GM23338 (cell line): ENCODE measurements around the gene ECSCR. TPM values are rescaled to one million over a fixed set of nuclear protein-coding genes. Genes with fewer than 3 reads are reported as not detected.

Experiments
- ATAC-seq: fragments of 200-7000 bp; cut with Tn5 transposase; 3 replicates; pipeline ENCODE4 v1.9.1; 2020
- DNase-seq: peaks from one replicate; pipeline ENCODE4 v3.0.0-alpha.2; 2015; ENCODE audit warnings: low spot score
- H2AFZ ChIP-seq: fragments of 200-600 bp; sonication (generic); 2 replicates; pipeline ENCODE4 v1.8.0; 2016; ENCODE audit warnings: antibody characterized with exemption, mild to moderate bottlenecking, moderate library complexity
- H3F3A ChIP-seq: fragments of 200-600 bp; sonication (generic); replicated peaks from 2 replicates; pipeline ENCODE4 v1.8.0; 2017; ENCODE audit warnings: antibody characterized with exemption, mixed run types, low read depth
- H3K27ac ChIP-seq: fragments of 200-600 bp; sonication (generic); 2 replicates; pipeline ENCODE4 v1.6.1; 2016; ENCODE audit warnings: low read depth
- H3K27me3 ChIP-seq: fragments of 200-600 bp; sonication (generic); 2 replicates; pipeline ENCODE4 v1.8.0; 2016; ENCODE audit warnings: mild to moderate bottlenecking, mixed run types, moderate library complexity; ENCODE audit not compliant: insufficient read depth
- H3K36me3 ChIP-seq: fragments of 200-600 bp; sonication (generic); 2 replicates; pipeline ENCODE4 v1.8.0; 2016; ENCODE audit warnings: mild to moderate bottlenecking; ENCODE audit not compliant: insufficient read depth
- H3K4me1 ChIP-seq: fragments of 200-600 bp; sonication (generic); 2 replicates; pipeline ENCODE4 v1.8.0; 2016; ENCODE audit warnings: mild to moderate bottlenecking, moderate library complexity; ENCODE audit not compliant: insufficient read depth
- H3K4me2 ChIP-seq: fragments of 200-600 bp; sonication (generic); 2 replicates; pipeline ENCODE4 v1.7.1; 2017; ENCODE audit warnings: mixed run types
- H3K4me3 ChIP-seq: fragments of 200-600 bp; sonication (generic); 2 replicates; pipeline ENCODE4 v1.6.1; 2016; ENCODE audit warnings: mixed run types
- H3K79me2 ChIP-seq: fragments of 200-600 bp; sonication (generic); replicated peaks from 2 replicates; pipeline ENCODE4 v1.8.0; 2017; ENCODE audit warnings: mild to moderate bottlenecking; ENCODE audit not compliant: insufficient read depth
- H3K9me2 ChIP-seq: fragments of 200-600 bp; sonication (generic); 2 replicates; pipeline ENCODE4 v1.8.0; 2017; ENCODE audit not compliant: insufficient read depth
- H4K20me1 ChIP-seq: fragments of 200-600 bp; sonication (generic); replicated peaks from 2 replicates; pipeline ENCODE4 v1.8.0; 2017; ENCODE audit warnings: mild to moderate bottlenecking; ENCODE audit not compliant: insufficient read depth
- H3K27ac Mint-ChIP-seq: 2 replicates; pipeline ENCODE4 v1.8.0; 2020; ENCODE audit warnings: inconsistent platforms, mild to moderate bottlenecking, moderate library complexity, mixed read lengths
- H3K27me3 Mint-ChIP-seq: 3 replicates; pipeline ENCODE4 v1.8.0; 2022; ENCODE audit warnings: low read depth, mild to moderate bottlenecking, moderate library complexity, mixed read lengths, inconsistent platforms; ENCODE audit not compliant: insufficient read depth, poor library complexity
- H3K36me3 Mint-ChIP-seq: 3 replicates; pipeline ENCODE4 v1.8.0; 2021; ENCODE audit warnings: low read depth, mild to moderate bottlenecking, inconsistent platforms, moderate library complexity, mixed read lengths
- H3K4me1 Mint-ChIP-seq: 3 replicates; pipeline ENCODE4 v1.8.0; 2020; ENCODE audit warnings: mild to moderate bottlenecking, inconsistent platforms, mixed read lengths
- H3K4me3 Mint-ChIP-seq: 3 replicates; pipeline ENCODE4 v1.8.0; 2021; ENCODE audit warnings: moderate library complexity, mild to moderate bottlenecking, inconsistent platforms, mixed read lengths
- H3K9me3 Mint-ChIP-seq: 3 replicates; pipeline ENCODE4 v1.8.0; 2020; ENCODE audit warnings: moderate library complexity, mild to moderate bottlenecking, inconsistent platforms, mixed read lengths
- CREB1 ChIP-seq: fragments of 250-450 bp; sonication (Bioruptor Pico); IDR thresholded peaks from 2 replicates; pipeline ENCODE4 v1.5.0; 2020; ENCODE audit warnings: low read depth, mild to moderate bottlenecking, moderate library complexity
- EZH2 ChIP-seq: fragments of 200-600 bp; sonication (generic); IDR thresholded peaks from one replicate; pipeline ENCODE4 v1.8.0; 2017; ENCODE audit warnings: antibody characterized with exemption, mild to moderate bottlenecking, low read depth; ENCODE audit not compliant: unreplicated experiment
- EZH2phosphoT487 ChIP-seq: fragments of 200-600 bp; sonication (generic); IDR thresholded peaks from one replicate; pipeline ENCODE4 v1.8.1; 2018; ENCODE audit warnings: antibody characterized with exemption; ENCODE audit not compliant: unreplicated experiment
- JUNB ChIP-seq: IDR thresholded peaks from one replicate; pipeline ENCODE4 v1.6.1; 2016; ENCODE audit warnings: antibody characterized with exemption; ENCODE audit not compliant: unreplicated experiment
- NANOG ChIP-seq: IDR thresholded peaks from 2 replicates; pipeline ENCODE4 v1.6.1; 2016; ENCODE audit warnings: antibody characterized with exemption, borderline replicate concordance
- POLR2AphosphoS5 ChIP-seq: IDR thresholded peaks from 2 replicates; pipeline ENCODE4 v1.6.1; 2016; ENCODE audit warnings: antibody characterized with exemption, low read depth
- STAT1 ChIP-seq: IDR thresholded peaks from one replicate; pipeline ENCODE4 v1.6.1; 2016; ENCODE audit warnings: antibody characterized with exemption; ENCODE audit not compliant: unreplicated experiment
- ZNF114 ChIP-seq: fragments of 250-450 bp; sonication (Bioruptor Pico); IDR thresholded peaks from 2 replicates; pipeline ENCODE4 v1.5.0; 2020; ENCODE audit warnings: mild to moderate bottlenecking, moderate library complexity
- ZNF331 ChIP-seq: fragments of 250-450 bp; sonication (Bioruptor Pico); IDR thresholded peaks from 2 replicates; pipeline ENCODE4 v1.5.0; 2020; ENCODE audit warnings: low read depth, mild to moderate bottlenecking, moderate library complexity
- polyA plus RNA-seq: library from polyadenylated mRNA; unstranded; fragments of >200 nt; fragmentation: Nextera tagmentation; extraction: Ambion mirVana; gene quantifications from 2 replicates; pipeline ENCODE4 v1.2.1, GENCODE V29; 2016
- total RNA-seq: library from RNA; depleted of rRNA; stranded (reverse); fragments of >200 nt; shearing (Covaris generic); gene quantifications from 2 replicates; pipeline ENCODE4 v1.2.3, GENCODE V29; 2014
- TF ChIP-seq, protein P1 (sequence below): IDR thresholded peaks from one replicate; pipeline ENCODE4 v1.6.1; 2018; ENCODE audit warnings: antibody characterized with exemption; ENCODE audit not compliant: unreplicated experiment
- TF ChIP-seq, protein P2 (sequence below): IDR thresholded peaks from 2 replicates; pipeline ENCODE4 v1.6.1; 2016; ENCODE audit warnings: antibody characterized with exemption
- TF ChIP-seq, protein P3 (sequence below), 2 experiments: fragments of 200-600 bp in 1 of 2; sonication (generic) in 1 of 2; conservative IDR thresholded peaks; 2 replicates each; pipeline versions ENCODE4 v1.5.1 to v1.6.1; 2016 to 2017; ENCODE audit warnings: antibody characterized with exemption in 2 of 2, low read depth in 2 of 2, mild to moderate bottlenecking in 2 of 2, moderate library complexity in 1 of 2
- TF ChIP-seq, protein P4 (sequence below): fragments of 250-450 bp; sonication (Bioruptor Pico); IDR thresholded peaks from 2 replicates; pipeline ENCODE4 v1.5.0; 2020; ENCODE audit warnings: mild to moderate bottlenecking, moderate library complexity

The ECSCR gene
- total and polyA plus RNA-seq, 2 experiments from 2014 or later, result 2.2 to 2.6 TPM

DNA sequence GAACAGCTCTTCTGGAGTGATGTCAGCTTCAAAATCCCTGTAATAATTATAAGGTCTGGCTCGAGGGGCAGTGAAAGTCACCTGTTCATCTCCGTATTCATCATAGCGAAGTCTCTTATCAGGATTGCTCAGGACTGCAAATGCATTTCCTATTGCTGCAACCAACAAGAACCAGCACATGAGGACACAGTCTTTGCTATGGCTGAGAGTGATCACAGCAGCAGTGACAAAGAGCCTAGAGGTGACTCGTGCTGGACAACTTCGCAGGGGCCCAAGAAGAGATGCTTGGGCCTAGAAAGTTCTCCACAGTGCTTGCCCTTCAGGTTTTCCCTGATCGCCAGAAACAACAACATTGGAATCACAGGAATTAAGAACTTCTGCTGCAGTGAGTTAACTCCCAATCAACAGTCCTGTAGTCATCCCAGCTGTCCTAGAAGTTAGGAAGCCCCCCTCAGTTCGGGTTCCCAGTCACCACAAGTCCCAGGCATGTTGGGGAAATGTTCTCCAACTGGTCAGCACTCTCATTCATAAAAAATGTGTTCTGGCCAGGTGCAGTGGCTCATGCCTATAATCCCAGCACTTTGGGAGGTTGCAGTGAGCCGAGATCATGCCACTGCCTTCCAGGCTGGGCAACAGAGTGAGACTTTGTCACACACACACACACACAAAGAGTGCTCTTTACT is 36.2 kb downstream of the ECSCR start:
- Mint-ChIP-seq H3K4me3 (no peak overlapping the region), H3K36me3 (peaks cover 40% of the 10 kb centered on the region), H3K27ac (no peak overlapping the region), H3K9me3 (no peaks in the 10 kb centered on the region), H3K4me1 (0 out of 3 replicates have a peak, but pooled peaks cover 3% of the 10 kb centered on the region), H3K27me3 (peaks cover 2% of the 10 kb centered on the region)
- Histone ChIP-seq H2AFZ (no peak overlapping the region), H3K27ac (peak overlapping the region; percentile 37; the same call in 1 of the 2 replicates), H3K4me1 (no peaks in the 10 kb centered on the region), H3K4me2 (no peak overlapping the region), H3K27me3 (no peaks in the 10 kb centered on the region), H3F3A (no peaks in the 10 kb centered on the region), H3K9me2 (no peaks in the 10 kb centered on the region), H3K36me3 (no peaks in the 10 kb centered on the region), H4K20me1 (no peaks in the 10 kb centered on the region), H3K79me2 (no peaks in the 10 kb centered on the region), H3K4me3 (no peak overlapping the region)
- TF ChIP-seq CREB1 (CRISPR knock-in tag), result no peak
- TF ChIP-seq POLR2AphosphoS5, result no peak
- no peak for TF ChIP-seq EZH2
- TF ChIP-seq, protein P1, sequence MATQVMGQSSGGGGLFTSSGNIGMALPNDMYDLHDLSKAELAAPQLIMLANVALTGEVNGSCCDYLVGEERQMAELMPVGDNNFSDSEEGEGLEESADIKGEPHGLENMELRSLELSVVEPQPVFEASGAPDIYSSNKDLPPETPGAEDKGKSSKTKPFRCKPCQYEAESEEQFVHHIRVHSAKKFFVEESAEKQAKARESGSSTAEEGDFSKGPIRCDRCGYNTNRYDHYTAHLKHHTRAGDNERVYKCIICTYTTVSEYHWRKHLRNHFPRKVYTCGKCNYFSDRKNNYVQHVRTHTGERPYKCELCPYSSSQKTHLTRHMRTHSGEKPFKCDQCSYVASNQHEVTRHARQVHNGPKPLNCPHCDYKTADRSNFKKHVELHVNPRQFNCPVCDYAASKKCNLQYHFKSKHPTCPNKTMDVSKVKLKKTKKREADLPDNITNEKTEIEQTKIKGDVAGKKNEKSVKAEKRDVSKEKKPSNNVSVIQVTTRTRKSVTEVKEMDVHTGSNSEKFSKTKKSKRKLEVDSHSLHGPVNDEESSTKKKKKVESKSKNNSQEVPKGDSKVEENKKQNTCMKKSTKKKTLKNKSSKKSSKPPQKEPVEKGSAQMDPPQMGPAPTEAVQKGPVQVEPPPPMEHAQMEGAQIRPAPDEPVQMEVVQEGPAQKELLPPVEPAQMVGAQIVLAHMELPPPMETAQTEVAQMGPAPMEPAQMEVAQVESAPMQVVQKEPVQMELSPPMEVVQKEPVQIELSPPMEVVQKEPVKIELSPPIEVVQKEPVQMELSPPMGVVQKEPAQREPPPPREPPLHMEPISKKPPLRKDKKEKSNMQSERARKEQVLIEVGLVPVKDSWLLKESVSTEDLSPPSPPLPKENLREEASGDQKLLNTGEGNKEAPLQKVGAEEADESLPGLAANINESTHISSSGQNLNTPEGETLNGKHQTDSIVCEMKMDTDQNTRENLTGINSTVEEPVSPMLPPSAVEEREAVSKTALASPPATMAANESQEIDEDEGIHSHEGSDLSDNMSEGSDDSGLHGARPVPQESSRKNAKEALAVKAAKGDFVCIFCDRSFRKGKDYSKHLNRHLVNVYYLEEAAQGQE, result no peak
- TF ChIP-seq ZNF114 (CRISPR knock-in tag), result no peak
- TF ChIP-seq EZH2phosphoT487, result no peak
- no peak for TF ChIP-seq ZNF331 (CRISPR knock-in tag)
- TF ChIP-seq, protein P2, sequence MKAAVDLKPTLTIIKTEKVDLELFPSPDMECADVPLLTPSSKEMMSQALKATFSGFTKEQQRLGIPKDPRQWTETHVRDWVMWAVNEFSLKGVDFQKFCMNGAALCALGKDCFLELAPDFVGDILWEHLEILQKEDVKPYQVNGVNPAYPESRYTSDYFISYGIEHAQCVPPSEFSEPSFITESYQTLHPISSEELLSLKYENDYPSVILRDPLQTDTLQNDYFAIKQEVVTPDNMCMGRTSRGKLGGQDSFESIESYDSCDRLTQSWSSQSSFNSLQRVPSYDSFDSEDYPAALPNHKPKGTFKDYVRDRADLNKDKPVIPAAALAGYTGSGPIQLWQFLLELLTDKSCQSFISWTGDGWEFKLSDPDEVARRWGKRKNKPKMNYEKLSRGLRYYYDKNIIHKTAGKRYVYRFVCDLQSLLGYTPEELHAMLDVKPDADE, result no peak
- TF ChIP-seq NANOG, result no peak
- TF ChIP-seq, protein P3, sequence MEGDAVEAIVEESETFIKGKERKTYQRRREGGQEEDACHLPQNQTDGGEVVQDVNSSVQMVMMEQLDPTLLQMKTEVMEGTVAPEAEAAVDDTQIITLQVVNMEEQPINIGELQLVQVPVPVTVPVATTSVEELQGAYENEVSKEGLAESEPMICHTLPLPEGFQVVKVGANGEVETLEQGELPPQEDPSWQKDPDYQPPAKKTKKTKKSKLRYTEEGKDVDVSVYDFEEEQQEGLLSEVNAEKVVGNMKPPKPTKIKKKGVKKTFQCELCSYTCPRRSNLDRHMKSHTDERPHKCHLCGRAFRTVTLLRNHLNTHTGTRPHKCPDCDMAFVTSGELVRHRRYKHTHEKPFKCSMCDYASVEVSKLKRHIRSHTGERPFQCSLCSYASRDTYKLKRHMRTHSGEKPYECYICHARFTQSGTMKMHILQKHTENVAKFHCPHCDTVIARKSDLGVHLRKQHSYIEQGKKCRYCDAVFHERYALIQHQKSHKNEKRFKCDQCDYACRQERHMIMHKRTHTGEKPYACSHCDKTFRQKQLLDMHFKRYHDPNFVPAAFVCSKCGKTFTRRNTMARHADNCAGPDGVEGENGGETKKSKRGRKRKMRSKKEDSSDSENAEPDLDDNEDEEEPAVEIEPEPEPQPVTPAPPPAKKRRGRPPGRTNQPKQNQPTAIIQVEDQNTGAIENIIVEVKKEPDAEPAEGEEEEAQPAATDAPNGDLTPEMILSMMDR (conservative IDR thresholded peaks at IDR 0.05; ENCODE audit: low read depth in 2 of 2), result no peak
- no peak for TF ChIP-seq STAT1
- TF ChIP-seq, protein P4, sequence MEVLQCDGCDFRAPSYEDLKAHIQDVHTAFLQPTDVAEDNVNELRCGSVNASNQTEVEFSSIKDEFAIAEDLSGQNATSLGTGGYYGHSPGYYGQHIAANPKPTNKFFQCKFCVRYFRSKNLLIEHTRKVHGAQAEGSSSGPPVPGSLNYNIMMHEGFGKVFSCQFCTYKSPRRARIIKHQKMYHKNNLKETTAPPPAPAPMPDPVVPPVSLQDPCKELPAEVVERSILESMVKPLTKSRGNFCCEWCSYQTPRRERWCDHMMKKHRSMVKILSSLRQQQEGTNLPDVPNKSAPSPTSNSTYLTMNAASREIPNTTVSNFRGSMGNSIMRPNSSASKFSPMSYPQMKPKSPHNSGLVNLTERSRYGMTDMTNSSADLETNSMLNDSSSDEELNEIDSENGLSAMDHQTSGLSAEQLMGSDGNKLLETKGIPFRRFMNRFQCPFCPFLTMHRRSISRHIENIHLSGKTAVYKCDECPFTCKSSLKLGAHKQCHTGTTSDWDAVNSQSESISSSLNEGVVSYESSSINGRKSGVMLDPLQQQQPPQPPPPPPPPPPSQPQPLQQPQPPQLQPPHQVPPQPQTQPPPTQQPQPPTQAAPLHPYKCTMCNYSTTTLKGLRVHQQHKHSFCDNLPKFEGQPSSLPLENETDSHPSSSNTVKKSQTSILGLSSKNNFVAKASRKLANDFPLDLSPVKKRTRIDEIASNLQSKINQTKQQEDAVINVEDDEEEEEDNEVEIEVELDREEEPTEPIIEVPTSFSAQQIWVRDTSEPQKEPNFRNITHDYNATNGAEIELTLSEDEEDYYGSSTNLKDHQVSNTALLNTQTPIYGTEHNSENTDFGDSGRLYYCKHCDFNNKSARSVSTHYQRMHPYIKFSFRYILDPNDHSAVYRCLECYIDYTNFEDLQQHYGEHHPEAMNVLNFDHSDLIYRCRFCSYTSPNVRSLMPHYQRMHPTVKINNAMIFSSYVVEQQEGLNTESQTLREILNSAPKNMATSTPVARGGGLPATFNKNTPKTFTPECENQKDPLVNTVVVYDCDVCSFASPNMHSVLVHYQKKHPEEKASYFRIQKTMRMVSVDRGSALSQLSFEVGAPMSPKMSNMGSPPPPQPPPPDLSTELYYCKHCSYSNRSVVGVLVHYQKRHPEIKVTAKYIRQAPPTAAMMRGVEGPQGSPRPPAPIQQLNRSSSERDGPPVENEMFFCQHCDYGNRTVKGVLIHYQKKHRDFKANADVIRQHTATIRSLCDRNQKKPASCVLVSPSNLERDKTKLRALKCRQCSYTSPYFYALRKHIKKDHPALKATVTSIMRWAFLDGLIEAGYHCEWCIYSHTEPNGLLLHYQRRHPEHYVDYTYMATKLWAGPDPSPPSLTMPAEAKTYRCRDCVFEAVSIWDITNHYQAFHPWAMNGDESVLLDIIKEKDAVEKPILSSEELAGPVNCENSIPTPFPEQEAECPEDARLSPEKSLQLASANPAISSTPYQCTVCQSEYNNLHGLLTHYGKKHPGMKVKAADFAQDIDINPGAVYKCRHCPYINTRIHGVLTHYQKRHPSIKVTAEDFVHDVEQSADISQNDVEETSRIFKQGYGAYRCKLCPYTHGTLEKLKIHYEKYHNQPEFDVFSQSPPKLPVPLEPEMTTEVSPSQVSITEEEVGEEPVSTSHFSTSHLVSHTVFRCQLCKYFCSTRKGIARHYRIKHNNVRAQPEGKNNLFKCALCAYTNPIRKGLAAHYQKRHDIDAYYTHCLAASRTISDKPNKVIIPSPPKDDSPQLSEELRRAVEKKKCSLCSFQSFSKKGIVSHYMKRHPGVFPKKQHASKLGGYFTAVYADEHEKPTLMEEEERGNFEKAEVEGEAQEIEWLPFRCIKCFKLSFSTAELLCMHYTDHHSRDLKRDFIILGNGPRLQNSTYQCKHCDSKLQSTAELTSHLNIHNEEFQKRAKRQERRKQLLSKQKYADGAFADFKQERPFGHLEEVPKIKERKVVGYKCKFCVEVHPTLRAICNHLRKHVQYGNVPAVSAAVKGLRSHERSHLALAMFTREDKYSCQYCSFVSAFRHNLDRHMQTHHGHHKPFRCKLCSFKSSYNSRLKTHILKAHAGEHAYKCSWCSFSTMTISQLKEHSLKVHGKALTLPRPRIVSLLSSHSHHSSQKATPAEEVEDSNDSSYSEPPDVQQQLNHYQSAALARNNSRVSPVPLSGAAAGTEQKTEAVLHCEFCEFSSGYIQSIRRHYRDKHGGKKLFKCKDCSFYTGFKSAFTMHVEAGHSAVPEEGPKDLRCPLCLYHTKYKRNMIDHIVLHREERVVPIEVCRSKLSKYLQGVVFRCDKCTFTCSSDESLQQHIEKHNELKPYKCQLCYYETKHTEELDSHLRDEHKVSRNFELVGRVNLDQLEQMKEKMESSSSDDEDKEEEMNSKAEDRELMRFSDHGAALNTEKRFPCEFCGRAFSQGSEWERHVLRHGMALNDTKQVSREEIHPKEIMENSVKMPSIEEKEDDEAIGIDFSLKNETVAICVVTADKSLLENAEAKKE (CRISPR knock-in tag), result no peak
- TF ChIP-seq JUNB, result no peak
- ATAC-seq (no peak), DNase-seq (no peak)
